Spleen (tissue), 7 donors: ENCODE results near the gene DOCK9.

Source experiments
- POLR2AphosphoS5 ChIP-seq, 3 donors: sonication (generic); formaldehyde crosslinking; IDR thresholded peaks; one replicate each; pipeline ENCODE4 v1.5.1; 2017; ENCODE audit warnings: antibody characterized with exemption in 3 of 3
- TF ChIP-seq, protein P1 (sequence below), 11 experiments: fragments of 200-600 bp in 7 of 11; fragments of 450-650 bp in 4 of 11; sonication (generic) in 4 of 11; IDR thresholded peaks in 8 of 11; conservative IDR thresholded peaks in 3 of 11; 1 replicate in 7 of 11; 2 replicates in 4 of 11; pipeline versions ENCODE4 v1.4.0 to v1.8.0; 2016 to 2021; ENCODE audit warnings: antibody characterized with exemption in 11 of 11, inconsistent platforms in 4 of 11, mild to moderate bottlenecking in 1 of 11
- donor health status: DM: no; HTN: no; CAD: no; lungs with moderate emphysema.
- donor health status: DM: no; HTN: no; CAD: no.
- donor health status: DM: no; HTN: no; CAD: no.

- TF ChIP-seq POLR2AphosphoS5 (IDR thresholded peaks at IDR 0.05), result no peak
- TF ChIP-seq, protein P1, sequence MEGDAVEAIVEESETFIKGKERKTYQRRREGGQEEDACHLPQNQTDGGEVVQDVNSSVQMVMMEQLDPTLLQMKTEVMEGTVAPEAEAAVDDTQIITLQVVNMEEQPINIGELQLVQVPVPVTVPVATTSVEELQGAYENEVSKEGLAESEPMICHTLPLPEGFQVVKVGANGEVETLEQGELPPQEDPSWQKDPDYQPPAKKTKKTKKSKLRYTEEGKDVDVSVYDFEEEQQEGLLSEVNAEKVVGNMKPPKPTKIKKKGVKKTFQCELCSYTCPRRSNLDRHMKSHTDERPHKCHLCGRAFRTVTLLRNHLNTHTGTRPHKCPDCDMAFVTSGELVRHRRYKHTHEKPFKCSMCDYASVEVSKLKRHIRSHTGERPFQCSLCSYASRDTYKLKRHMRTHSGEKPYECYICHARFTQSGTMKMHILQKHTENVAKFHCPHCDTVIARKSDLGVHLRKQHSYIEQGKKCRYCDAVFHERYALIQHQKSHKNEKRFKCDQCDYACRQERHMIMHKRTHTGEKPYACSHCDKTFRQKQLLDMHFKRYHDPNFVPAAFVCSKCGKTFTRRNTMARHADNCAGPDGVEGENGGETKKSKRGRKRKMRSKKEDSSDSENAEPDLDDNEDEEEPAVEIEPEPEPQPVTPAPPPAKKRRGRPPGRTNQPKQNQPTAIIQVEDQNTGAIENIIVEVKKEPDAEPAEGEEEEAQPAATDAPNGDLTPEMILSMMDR (IDR thresholded peaks at IDR 0.05 in 8 of 11, conservative IDR thresholded peaks at IDR 0.05 in 3 of 11), result no peak
Measured at GRCh38 chr13:98795220-98795619, 182.6 kb downstream of the DOCK9 start.
